ENCODE results near the gene GIPR.

The GIPR gene

GRCh38 chr19:45643024-45643926 is 24.7 kb upstream of the GIPR start (continued):
- TF ChIP-seq REST (tag by site-specific recombination; IDR thresholded peaks at IDR 0.05) (no peak), PRDM6 (tag by site-specific recombination; IDR thresholded peaks at IDR 0.05) (no peak), ZNF513 (tag by site-specific recombination; IDR thresholded peaks at IDR 0.05) (no peak), ZNF785 (tag by site-specific recombination; IDR thresholded peaks at IDR 0.05) (no peak), ATF2 (tag by site-specific recombination; IDR thresholded peaks at IDR 0.05; ENCODE audit: low read depth) (no peak), ZNF202 (tag by site-specific recombination; IDR thresholded peaks at IDR 0.05; ENCODE audit: borderline replicate concordance) (no peak), ZNF645 (tag by site-specific recombination; IDR thresholded peaks at IDR 0.05) (no peak), ZBTB49 (tag by site-specific recombination; IDR thresholded peaks at IDR 0.05; ENCODE audit: low read depth) (no peak), ZNF610 (tag by site-specific recombination; IDR thresholded peaks at IDR 0.05; ENCODE audit: borderline replicate concordance) (no peak), ZNF148 (tag by site-specific recombination; IDR thresholded peaks at IDR 0.05; ENCODE audit: borderline replicate concordance) (no peak), ZNF423 (tag by site-specific recombination; IDR thresholded peaks at IDR 0.05) (no peak), MEIS1 (CRISPR knock-in tag; IDR thresholded peaks at IDR 0.05; ENCODE audit: borderline replicate concordance) (no peak), ZNF521 (tag by site-specific recombination; IDR thresholded peaks at IDR 0.05) (no peak), ZNF133 (tag by site-specific recombination; IDR thresholded peaks at IDR 0.05) (no peak), ZNF174 (tag by site-specific recombination; IDR thresholded peaks at IDR 0.05) (no peak), ZNF747 (tag by site-specific recombination; IDR thresholded peaks at IDR 0.05) (no peak), MYNN (tag by site-specific recombination; IDR thresholded peaks at IDR 0.05; ENCODE audit: borderline replicate concordance) (no peak), ZNF239 (tag by site-specific recombination; IDR thresholded peaks at IDR 0.05) (no peak), ZEB2 (tag by site-specific recombination; IDR thresholded peaks at IDR 0.05) (peak; percentile 21; the same call in 1 of the 2 replicates), ZNF394 (tag by site-specific recombination; IDR thresholded peaks at IDR 0.05; ENCODE audit: borderline replicate concordance) (no peak), EGR2 (tag by site-specific recombination; IDR thresholded peaks at IDR 0.05; ENCODE audit: low read depth) (no peak), WT1 (tag by site-specific recombination; IDR thresholded peaks at IDR 0.05) (0 out of 2 replicates have a peak, but pooled peaks have one; percentile 11), ZNF114 (tag by site-specific recombination; IDR thresholded peaks at IDR 0.05) (no peak), ZNF155 (tag by site-specific recombination; IDR thresholded peaks at IDR 0.05) (no peak)
